ENCODE measurements around the gene DNAH10.
"Not testable (repeated sequence)": the region's sequence is repeated elsewhere in the genome, so short reads cannot be mapped to it uniquely, and the experiment has no call there.

Gene DNAH10

DNA sequence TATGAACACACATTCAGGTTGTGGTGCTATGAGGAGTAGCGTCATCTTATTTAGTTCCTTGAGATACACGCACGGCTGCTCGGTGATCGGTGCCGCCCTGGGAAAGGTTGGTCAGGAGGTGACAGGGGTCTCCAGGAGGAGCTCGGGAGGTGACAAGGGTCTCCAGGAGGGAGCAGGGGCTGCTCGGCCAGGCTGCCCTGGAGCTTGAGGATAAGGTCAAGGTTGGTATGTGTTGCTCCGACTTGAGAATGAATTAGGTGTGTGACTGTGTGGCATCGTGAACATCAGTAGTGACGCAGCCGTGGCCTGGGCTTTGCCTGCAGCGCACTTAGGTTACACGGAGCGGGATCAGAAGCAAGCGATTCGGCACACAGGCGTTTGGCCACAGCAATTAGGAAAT, 174.4 kb downstream of the DNAH10 start:
- DNase-seq (ENCODE audit: low read depth), result no peak

DNA sequence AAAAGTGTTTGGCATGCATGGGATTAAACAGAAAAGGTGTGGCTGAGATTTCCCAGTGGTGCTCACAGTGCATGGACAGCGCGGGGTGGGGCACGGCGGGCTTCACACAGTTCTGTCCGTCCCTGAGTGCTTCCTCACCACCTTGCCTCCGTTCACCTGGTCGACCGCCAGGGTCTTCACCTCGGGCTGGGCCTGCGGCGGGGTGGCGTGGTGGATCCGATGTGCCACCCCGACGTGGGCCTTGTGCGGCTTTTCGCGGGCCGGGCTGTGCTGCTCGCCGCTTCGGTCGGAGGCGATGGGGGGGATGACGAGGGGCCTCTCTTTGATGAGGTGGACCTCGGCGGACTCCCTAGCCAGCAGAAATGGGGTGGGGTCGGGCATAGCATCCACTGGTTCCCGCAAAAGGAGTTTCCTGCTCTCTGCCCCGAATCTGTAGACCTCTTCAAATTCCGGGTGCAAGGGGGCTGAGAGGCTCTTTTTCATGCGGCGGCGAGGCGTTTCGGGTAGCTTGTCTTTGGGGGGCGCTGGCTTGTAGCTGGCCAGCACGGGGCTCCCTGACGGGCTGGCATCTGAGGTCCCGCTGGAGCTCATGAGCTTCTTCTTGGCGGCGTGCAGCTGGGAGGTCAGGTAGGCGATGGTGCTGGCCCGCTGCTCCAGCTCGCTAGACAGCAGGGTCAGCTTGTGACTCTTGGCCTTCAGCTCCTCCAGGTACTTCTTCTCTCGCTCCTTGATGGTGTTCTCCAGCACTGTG, 175.0 kb downstream of the DNAH10 start:
- no peak for DNase-seq (ENCODE audit: low read depth)

DNA sequence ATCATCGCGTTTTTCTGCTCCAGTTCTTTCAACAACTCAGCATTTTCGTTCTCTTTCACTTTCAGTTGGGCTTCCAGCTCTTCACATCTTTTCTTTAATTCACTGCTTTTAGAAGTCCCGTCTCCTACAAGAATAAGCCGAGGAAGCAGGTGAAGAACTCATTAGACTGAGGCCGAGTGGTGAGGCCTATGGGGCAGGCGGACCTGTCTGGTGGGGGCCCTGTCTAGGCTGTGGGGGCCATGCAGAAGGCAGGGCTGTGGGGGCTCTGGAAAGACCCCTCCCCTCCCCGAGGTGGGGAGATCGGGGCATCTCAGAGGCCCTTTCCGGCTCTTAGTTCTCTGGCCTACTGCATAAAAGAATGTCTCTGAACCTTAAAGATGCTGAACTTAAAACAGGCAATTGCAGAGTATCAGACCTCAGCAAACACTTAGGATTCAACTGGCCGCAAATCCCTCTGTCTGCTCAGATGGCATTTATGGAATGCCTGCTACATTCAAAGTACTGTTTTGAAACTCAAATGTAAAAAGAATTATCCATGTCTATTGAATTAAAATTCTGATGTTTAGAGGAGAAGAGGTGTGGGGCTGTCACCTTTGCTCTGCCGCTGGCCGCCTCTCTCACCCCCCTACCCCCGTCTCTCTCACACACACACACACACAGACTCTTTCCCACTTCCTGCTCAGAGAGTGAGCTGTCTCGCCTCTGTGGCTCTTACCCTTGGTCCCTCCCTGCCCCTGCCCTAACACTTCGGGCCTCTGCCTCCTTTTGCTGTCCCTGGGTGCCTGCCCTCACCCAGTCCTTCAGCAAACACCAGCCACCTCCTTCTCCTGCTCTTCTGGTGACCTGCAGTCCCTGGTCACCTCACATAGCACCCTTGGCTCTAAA, 175.8 kb downstream of the DNAH10 start:
- peak; percentile 17 for DNase-seq (ENCODE audit: low read depth)

DNA sequence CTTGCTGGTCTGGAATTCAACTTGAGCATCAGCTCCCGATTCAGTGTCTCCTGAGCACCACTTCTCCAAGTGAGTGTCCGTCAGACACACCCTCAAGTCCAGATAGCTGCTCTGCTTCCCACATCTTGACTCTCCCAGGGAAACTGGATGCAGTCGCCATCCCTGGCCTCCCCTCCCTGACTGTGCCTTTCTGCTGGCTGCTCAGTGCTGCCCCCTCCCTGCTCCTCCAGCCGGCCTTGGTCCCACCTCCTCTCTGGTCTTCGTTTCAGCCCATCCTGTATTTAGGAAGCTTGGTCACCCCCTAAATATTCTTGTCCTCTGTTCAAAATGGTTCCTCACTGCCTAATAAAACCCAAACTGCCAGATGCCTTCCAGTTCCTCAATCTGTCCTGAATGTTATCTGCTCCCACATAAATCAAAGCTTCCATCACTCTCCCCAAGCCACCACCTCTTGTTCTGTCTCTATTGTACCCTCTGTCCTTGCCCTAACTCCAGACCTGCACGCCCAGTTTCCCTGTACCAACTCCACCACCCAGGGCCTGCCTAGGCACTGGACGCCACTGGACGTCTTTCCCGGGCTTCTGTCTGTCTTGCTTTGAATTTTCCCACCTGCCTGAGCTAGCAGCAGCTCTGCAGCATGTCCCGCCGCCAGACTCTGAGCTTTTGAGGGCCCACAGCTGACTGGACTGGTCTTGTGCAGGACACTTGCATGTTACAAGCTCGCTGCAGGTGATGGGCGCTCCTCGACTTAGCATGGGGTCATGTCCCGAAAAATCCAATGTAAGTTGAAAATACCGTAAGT, 176.8 kb downstream of the DNAH10 start:
- DNase-seq (ENCODE audit: low read depth), result no peak

DNA sequence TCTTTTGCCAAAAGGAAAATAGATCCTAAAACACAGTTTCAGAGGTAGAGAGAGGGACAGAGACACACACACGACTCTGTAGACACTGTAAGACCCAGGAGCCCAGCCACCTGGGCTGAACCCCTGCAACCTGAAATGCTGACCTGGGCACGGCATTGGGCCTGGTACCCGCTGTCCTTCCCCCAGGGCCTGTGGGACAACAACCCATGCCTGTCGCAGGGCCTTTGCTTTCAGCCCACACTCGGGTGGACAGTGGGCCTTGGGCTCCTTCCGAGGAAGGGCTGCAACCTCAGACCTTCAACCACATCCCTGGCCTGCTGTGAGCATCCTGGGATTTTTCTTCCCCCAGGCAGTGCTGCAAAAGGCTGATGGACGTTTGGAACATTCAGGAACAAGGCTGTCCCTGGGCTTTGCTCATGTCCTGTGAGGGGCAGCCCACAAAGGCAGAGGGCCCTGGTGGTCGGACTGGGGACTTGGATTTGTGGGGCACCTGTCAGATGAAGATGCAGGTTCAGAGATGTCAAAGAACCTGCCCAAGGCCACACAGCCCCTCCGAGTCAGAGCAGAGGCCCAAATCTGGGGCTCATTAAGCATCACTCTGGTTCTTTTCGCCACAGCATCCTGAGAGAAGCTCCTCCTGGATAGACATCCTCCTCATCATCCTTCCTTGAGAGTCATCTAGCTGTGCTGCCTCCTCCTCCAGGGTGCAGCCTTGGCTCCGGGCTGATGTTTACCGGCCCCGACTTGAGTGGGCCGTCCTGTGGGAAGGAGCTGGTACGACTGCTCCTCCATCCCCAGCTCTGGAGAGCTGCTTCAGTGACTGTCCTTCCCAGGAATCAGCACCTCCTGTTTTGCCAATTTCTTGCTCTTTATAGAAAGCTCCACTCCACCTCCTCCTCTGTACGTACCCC, 177.9 kb downstream of the DNAH10 start:
- DNase-seq (ENCODE audit: low read depth), result no peak

DNA sequence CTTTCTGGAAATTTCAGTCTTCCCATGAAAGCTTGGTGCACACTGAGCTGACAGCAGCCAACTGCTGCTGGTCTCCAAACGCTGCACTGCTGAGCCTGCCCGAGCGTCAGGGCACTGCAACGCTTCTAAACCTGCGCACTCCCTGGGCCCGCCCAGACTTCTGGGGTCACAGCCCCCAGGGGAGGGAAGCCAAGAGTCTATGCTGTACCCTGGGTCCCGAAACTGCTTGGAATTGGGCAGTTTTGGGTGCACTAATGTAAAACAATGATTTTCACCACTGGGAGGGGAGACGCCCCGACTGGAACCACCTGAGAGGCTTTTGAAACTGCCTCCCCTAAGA, 178.5 kb downstream of the DNAH10 start:
- DNase-seq (ENCODE audit: low read depth), result no peak

DNA sequence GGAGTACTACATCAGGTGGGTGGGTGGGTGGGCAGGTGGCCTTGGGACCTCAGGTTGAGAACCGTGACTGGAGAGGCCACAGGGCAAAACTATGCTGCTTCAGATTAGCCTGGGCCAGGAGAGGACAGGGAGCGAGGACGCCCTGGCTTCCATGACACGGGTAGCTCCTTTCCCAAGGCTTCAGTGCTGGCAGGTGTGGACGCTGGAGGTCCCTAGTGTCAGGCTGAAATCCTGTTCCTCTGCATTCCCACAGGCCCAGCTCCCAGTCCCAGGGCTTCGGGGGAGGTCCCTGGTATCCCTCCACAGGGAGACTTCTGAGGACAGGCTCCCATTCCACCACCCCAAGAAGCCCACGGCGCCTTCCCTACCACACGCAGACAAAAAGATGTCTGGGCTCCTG, 178.9 kb downstream of the DNAH10 start:
- no peak for DNase-seq (ENCODE audit: low read depth)

DNA sequence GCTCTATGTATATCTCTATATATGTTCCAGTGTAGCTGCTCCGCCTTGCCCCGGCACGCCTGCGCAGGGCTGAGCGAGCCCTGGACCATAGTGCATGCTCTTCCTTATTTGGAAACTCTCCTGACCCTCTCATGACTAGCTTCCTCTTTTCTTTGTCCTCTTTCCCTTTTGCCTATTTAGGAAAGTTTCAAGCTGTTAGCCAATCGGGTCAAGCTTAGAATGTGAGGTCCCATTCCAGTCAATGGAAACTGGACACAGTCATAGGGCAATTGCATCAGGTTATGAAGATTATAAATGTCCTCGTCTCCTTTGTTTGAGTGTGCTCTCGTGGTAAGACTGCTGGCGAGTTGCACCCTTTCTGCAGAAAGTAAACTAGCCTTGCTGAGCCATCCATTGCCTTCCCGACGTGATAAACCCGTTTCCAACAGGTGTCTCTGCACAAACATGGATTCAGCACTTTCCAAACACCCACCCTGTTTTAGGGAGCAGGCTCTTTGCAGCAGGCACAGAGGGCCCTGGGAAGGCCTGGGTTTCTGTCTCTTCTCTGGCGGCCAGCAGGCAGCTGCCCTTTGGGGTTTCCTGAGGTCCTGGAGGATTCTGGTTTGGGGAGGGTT, 179.6 kb downstream of the DNAH10 start:
- no peak for DNase-seq (ENCODE audit: low read depth)

DNA sequence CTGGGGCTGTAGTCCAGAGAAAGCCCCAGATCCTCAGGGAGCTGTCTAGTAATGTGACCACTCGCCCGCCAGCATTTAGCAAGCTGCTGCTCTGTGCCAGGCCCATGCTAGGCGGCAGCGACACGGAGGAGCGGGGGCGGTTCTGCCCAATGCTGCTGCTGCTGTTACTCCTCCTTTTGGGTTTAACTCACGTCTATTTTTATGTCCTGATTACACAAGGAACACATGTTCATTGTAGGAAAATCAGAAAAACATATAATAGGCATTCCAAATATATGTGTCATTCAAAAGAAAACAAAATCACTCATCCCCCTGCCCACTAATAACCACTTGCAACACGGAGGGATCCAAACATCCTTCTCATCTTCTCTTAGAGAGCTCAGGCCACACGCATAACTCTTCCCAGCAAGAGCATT, 180.1 kb downstream of the DNAH10 start:
- DNase-seq (ENCODE audit: low read depth), result no peak

DNA sequence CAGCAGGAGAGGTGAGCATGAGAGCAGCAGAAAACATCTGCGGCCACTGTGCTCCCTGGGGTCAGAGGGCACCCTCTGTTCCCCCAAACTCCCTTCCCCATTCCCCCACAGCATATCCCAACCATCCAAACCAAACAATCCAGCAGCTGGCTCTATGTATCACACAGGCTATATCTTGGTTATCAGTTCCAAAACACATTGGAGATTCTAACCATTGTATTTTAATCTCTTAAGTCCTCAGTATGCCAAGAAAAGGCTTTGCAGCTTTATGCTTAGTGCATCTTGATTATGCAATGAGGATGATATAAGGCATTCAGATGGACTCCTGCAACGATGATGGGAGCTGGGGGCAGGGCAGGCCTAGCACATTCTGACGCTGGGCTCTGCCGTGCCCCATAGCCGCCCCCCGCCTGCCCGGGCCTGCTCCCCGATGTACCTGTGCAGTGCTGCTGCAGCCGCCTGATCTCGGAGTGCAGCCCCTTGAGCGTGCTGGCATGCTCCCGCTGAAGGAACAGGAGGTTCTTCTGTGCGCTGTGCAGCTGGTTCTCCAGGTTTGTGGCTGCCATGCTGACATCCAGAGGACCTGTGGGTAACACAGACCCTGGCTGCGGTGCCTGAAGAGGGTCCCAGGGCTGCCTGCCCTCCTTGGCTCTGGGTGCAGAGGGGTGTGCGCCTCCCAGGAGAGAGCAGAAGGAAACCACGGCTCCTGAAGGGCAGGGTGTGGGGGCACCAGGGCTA, 181.0 kb downstream of the DNAH10 start:
- DNase-seq (ENCODE audit: low read depth), result no peak

DNA sequence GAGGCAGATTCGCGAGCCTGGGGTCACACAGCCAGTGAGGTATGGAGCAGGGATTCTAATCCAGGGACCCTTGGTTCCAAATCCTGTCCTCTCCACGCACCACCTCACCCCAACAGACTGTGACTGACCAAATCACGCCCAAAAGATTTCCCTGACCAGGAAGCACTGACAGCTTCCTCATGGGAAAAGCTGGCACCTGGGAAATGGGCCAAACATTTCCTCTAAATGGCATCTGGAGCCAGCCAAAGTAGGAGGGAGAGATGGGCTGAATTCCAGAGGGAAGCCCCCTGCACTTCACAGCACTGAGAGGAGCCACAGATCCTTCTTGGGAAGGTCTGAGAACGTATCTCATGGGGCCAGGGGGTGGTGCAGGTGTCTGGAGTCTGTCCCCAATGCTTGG, 181.7 kb downstream of the DNAH10 start:
- no peak for DNase-seq (ENCODE audit: low read depth)

DNA sequence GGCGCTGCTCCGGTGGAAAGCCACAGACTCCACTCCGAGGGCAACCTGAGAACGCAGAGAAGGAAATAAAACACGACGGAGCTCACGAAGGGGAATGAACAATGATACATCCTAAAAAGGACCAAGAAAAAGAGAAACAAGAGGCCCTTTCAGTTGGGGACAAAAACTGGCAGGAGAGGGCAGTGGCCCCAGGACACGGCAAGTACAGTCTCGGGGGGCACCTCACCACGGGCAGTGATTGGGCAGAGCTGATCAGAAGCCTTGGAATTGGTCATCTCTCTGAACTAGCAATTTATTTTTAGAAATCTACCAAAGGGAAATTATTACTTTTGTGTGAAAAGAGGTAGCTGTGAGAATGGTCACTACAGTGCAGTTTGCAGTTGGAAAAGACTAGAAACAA, 182.6 kb downstream of the DNAH10 start:
- DNase-seq (ENCODE audit: low read depth), result no peak

DNA sequence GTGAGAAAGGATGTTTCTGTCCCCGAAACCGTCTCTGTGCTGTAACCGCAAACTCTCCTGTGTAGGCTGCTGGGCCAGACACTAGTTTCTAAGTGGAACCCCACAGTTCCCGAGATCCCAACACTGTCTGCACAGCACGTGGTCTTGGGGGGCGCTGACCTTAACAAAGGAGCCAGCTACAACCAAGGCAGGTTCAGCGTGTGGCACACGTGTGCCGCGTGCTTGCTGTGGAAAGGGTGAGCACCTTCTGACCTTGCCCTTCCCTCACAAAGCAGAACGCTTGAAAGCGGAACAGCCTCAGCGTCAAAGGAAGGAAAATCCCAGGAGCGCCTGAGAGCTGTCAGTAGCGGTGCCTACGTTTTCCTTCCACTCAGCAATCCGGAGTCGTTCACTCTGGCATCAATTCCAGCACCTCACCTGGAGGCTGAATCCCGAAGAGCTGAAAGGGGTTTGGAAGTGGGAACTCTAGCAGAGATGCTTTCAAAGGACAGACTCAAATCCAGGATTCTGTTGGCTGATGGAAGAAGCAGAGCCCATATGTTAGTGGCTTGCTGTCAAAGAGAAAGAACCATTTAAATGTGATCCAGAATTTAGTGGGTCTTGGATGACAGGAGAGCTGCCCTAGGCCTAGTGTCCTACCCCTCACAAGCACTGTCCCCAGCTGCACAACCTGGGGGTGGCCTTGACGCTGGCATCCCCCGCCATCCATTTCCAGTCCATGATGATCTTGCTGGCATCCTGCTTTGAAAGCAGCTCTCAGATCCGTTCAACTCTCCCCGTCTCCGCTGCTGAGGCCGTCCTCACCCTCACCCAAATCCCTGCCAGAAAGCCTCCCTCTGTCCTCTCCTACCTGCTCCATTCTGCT, 183.4 kb downstream of the DNAH10 start:
- no peak for DNase-seq (ENCODE audit: low read depth)

DNA sequence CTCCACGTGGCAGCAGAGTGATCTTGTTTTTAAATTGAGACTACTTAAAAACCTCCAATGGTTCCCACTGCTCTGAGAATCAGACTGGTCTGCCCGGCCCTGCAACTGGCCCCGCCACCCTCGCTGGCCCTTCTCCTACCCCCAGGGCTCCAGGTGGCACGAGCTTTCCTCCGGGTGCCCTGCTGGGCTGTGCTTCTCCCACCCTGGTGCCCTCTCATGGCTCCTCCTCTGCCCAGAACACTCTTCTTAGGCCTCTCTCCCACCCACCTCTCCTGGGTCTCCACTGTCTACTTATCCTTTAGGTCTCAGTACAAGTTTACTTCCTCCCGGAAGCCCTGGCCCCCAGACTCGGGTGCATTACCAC, 184.0 kb downstream of the DNAH10 start:
- no peak for DNase-seq (ENCODE audit: low read depth)

DNA sequence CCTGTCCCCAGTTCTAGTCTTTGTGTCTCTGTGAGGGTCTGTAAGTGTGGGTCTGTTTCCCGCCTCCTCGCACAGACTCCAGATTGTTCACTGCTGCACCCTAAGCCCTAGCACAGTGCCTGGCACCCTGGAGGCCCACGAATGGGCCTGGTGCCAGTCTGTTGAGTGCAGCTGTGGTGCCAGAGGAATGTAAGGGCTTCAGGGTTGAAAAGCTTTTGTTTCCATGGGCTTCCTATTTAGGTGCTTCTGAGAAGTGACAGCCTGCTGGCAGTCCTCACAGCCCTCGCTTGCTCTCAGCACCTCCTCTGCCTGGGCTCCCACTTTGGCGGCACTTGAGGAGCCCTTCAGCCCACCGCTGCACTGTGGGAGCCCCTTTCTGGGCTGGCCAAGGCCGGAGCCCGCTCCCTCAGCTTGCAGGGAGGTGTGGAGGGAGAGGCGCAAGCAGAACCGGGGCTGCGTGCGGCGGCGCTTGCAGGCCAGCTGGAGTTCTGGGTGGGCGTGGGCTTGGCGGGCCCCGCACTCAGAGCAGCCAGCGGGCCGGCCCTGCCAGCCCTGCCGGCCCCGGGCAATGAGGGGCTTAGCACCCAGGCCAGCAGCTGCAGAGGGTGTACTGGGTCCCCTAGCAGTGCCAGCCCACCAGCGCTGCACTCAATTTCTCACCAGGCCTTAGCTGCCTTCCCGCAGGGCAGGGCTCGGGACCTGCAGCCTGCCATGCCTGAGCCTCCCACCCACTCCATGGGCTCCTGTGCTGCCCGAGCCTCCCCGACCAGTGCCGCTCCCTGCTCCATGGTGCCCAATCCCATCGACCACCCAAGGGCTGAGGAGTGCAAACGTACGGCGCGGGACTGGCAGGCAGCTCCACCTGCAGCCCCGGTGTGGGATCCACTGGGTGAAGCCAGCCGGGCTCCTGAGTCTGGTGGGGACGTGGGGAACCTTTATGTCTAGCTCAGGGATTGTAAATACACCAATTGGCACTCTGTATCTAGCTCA, 184.7 kb downstream of the DNAH10 start:
- DNase-seq (ENCODE audit: low read depth), result not testable (repeated sequence)

DNA sequence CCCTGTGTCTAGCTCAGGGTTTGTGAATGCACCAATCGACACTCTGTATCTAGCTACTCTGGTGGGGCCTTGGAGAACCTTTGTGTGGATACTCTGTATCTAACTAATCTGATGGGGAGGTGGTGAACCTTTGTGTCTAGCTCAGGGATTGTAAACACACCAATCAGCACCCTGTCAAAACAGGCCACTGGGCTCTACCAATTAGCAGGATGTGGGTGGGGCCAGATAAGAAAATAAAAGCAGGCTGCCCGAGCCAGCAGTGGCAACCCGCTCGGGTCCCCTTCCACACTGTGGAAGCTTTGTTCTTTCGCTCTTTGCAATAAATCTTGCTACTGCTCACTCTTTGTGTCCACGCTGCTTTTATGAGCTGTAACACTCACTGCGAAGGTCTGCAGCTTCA, 185.4 kb downstream of the DNAH10 start:
- not testable (repeated sequence) for DNase-seq (ENCODE audit: low read depth)

DNA sequence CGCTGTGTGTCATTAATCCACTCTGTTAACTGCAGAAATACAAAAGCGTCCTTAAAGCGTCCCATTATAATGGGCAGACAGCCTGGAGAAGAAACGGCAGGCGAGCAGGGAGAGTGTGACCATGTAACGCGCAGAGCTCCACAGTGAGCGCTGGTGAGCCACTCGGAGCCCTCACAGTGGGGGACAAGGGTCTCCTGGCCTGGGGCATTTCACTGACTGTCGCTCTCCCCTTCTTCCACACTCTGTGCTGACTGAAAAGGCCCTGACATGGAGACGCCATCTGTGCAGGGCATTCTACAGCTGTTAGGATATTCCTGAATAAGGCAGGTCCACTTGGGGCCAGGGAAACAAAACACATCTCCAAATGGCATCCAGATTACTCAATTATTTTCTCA, 186.3 kb downstream of the DNAH10 start:
- no peak for DNase-seq (ENCODE audit: low read depth)

Measured in stimulated activated CD8-positive, alpha-beta memory T cell treated with anti-CD3 and anti-CD28 coated beads, Interleukin-12 subunit alpha, Interleukin-12 subunit beta, amount 100 ng/mL, for 1 hour (primary cell).